HuH-7.5 (cell line): Measurements from ENCODE around the gene AURKA.
A peak's percentile ranks its signal among the peaks of the same experiment; 100 is the strongest.
"Not testable (repeated sequence)": the region's sequence is repeated elsewhere in the genome, so short reads cannot be mapped to it uniquely, and the experiment has no call there.

Source experiments
- DNase-seq: peaks from one replicate; pipeline ENCODE4 v3.0.0; 2011; ENCODE audit warnings: low spot score

Gene AURKA

DNA sequence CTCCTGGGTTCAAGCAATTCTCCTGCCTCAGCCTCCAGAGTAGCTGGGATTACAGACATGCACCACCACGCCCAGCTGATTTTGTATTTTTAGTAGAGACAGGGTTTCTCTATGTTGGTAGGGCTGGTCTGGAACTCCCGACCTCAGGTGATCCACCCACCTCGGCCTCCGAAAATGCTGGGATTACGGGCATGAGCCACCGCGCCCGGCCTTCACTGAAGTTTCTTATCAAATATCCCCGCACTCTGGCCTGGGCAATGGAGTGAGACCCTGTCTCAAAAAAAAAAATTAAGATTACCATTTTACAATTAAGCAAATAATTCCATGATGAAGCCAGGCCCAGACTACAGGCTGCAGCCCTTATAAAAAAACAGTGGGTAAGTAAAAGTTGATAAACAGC lies 1.6 kb downstream of the AURKA start:
- not testable (repeated sequence) for DNase-seq

DNA sequence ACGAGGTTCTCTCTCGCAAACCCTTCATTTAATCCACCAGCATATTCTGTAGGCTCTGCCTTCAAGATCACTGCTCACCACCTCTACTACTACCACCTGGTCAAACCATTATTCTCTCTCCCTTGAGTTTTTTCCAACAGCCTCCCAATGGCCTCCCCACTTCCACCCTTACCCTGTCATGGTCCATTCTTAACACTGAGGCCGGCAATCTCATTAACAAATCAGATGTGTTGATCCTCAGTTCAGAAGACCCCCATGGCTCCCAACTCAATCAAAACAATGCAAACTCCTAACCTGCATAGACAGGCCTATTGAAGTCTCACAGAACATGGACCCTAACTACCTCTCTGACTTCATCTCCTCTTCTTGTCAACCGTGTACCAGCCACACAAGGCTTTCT lies 2.2 kb downstream of the AURKA start:
- no peak for DNase-seq

DNA sequence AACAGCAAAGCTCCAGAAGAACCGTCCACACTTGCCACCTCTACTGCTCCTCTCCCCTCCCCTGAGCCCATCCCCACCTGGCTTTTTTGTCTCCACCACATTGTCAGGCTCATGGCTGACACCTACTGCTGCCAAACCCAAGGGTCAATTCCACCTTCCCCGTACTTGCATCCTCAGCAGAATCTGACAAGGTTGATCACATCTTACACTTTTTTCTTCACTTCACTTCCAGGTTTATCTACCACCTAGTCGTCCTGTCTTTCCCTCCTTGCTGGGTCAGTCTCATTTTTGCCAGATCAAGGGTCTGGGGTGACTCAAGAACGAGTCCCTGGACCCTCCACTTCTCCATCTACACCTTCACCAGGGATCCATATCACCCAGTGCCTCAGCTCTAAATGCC lies 3.1 kb downstream of the AURKA start:
- DNase-seq = no peak

DNA sequence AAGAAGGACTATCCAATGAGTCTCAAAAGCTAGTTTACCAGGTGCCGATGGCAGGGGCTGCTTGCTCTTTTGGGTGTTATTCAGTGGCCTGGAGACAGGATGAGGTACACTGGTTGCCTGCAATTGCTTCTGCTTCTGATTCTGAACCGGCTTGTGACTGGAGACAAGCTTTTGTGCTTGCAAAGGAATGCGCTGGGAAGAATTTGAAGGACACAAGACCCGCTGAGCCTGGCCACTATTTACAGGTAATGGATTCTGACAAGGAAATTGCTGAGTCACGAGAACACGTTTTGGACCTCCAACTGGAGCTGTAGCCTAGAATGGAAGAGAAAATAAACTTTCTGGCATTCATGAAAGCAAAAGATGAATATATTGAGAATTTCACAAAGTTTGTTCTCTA lies 5.8 kb downstream of the AURKA start:
- no peak for DNase-seq

DNA sequence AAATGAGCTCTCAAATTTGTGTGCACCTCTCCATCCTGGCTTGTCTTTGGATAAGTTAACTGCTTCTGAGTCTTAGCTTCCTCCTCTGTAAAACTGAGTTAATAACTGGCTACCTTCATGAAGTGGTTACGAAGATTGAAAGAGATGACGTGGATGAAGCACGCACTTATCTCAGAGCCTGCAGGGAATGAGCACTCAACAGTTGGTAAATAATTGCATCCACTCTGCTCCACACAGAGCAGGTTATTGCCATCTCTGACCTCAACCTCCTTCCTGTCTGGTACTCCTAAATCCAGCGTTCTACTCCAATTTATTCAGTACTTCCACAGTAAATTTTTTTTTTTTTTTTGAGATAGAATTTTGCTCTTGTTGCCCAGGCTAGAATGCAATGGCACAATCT lies 6.9 kb downstream of the AURKA start:
- no peak for DNase-seq

DNA sequence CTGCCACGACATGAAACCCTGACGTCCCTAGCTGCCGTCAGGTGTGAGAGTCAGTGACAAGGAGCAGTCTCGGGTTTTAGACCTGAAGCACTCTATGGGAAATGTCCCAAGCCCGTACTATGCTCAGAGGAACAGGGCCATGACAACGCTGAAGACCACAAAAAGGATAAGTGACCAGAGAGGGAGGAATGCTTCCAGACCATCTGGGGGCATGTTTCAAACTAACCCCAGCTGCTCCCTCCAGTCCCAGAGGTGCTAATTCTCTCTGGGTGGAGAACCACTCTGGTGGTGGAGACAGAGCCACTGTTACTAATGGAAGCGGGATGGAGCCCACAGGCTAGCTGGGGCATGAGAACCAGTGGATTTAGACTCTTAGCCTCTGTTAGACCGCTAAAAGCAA lies 8.7 kb downstream of the AURKA start:
- DNase-seq = no peak

DNA sequence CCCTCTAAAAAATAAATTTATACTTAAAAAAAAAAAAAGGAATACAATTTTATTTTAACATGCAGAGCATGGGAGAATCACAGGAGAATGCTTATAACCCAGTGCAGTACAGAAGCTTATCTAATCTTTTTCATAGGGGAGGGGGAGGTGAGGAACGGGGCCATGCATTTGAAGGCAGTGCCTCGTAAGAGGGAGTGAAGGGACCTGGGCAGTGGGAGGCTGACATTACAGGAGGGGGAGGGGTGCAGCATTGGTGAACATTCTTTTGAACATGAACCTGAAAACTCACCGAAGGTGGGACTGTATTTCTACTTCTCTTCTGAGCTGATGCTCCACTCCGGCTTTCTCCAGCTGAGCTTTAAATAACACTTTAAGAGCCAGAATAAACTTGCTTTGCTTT lies 9.3 kb downstream of the AURKA start:
- no peak for DNase-seq

DNA sequence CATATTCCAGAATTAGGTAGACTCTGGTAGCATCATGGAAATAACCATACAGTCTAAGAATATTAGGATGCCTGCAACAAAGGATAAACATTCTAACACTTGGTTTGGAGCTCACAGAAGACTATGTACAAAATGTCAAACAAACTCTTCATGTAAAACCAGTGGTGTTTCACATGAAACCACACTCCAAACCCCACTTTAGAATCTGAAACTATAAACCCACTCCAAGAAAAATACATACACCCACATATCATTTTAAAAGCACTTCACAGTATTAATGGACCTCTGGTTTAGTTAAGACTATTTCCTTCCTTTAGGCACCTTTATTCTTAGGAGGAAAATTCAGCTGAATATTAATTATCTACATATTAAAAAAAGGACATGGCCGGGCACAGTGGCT lies 10.5 kb downstream of the AURKA start:
- DNase-seq = no peak

DNA sequence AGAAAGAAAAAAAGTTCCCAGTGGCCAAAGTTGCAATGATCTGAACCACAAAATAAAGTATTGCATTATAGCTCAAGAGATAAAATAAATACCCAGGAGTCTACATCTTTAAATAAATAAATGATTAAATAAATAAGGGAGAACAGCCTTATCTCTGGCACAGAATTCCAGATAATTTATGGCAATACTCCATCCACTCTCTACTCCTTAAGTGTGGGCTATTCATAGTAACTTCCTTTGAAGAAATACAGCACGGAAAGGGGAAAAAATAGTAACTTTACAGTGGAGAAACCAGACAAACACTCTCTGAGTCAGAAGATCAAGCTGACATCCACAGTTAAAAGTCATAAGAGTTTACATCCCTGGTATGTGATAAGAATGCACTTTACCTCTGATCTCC lies 11.6 kb downstream of the AURKA start:
- DNase-seq = no peak

DNA sequence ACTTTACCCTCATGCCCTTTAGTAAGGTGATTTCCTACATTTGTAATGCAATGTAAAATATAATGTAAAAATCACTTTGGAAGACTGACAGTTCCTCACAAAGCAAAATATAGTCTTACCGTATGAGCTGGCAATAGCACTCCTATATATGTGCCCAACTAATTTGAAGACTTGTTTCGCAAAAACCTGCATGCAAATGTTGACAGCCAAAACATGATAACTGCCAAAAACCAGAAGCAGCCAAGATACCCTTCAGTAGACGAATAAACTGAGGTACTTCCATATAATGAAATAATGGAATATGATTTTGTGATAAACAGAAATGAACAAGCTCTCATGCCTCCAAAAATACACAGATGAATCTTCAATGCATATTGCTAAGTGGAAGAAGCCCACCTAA lies 13.6 kb downstream of the AURKA start:
- no peak for DNase-seq

DNA sequence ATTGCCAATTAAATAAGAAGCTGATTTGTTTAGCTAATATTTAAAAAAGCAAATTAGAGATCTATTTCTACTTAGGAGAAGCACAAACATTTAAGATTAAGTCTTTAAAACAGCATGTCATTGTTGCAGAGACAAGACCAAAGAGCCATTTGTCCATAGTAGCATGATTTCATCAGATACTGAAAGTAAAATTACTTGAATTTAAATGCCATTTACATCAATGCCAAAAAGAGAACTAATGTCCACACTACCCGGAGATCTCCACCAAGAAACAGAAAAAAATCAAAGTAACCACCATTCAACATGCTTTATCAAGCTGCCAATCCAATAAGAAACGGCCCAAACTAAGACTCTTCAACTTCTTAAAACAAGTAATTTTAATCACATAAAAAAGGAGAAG lies 15.7 kb downstream of the AURKA start:
- DNase-seq = no peak

DNA sequence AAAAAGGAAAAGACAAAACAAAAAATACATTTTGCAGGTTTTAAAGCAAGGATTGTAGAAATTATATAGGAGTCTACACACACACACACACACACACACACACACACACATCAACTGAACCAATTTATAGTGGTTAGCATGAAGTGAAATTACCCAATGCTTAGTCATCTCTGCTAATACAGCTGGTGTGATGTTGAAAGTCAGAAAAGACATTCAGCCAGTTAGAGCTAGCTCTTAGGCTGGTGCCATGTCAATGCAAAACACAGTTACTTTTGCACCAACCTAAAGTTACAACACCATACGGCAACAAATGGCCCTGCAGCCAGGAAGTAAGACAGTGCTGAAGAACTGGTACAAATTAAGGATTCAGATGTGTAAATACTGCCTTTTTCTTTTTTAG lies 18.1 kb downstream of the AURKA start:
- DNase-seq = no peak

DNA sequence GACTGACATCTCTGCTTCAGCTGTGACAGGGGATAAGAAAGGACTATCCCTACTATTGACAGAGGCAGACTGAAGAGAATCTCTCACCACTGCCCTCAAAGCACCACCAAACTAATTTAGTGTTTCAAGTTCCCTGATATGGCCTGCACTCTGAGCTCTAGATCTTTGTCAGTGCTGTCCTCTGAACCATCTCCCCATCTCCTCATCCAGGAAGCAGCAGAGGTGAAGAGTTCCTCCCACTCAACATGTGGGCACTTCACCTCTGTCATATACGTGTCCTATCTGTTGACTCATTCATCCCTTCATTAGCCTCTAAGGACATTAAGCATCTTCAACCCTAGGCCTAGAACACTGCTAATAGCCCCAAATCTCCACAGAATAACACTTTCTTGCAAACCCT lies 19.2 kb downstream of the AURKA start:
- DNase-seq = no peak

DNA sequence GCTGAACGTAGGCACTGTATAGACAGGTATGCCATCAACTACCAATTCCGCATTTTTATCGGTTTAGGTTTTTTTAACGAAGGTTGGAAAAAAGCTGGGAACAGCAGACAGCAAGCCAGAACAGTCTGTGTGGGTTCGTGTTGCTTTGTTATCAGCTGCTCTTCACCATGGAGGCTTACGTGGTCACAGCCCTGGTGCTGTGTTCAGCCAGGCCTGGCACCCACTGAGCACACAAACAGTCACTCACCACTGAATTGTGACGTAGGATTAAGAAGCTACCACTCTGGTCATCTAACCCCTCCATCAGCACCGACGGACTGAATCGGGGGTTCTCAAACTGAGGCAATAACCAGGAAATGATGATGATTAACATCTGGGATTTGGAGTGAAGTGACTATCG lies 20.0 kb downstream of the AURKA start:
- no peak for DNase-seq

DNA sequence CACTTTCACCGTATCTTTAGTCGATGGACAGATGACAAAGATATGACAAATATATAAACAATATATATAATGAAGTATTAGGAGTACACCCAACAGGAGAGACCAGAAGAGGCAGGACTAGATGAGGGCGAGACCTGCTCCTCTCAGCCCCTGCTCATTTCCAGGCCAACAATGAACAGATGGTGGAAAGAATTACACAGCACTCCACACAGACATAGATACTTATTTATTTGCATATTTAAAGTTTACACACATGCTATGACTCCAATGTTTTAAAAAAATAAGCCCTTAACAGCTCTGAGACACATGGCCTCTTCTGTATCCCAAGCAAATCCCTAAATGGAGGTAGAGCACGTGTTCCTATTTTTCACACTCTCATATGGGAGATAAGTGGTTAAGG lies 22.8 kb downstream of the AURKA start:
- no peak for DNase-seq

DNA sequence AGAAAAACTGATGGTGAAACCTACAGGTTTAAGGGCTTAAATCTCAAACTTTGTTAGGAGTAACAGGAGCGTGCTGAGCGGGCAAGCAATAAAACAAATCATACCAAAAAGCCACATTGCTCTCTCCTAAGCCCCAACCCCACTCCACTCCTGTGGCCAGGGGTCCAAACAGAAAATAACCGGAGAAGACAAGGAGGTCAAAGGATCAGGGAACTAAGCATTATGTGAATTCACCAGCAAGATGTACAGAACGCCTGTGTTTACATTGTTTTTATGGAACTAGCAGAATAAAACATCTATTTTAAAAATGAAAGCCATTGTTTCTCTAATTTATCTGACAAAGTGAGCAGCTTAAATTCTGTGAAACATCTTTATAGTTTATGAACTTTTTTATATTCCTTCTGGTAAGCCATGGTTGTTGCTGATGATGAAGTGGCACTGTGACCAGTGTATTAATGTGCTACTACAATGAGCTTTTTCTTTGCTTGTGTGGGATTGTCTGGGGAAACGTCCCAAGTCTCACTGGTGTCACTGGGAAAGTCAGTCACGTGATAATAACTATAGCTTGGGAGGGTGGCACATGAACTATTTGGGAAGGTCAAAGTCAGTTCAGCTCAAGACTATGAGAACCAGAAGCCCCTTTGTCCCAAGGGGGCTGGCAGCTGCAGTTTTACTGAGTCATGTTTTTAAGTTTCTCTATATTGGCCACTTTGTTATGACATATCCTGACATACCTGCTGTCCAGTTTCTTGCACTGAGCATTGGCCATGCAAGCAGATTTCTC lies 23.5 kb downstream of the AURKA start:
- DNase-seq = no peak

DNA sequence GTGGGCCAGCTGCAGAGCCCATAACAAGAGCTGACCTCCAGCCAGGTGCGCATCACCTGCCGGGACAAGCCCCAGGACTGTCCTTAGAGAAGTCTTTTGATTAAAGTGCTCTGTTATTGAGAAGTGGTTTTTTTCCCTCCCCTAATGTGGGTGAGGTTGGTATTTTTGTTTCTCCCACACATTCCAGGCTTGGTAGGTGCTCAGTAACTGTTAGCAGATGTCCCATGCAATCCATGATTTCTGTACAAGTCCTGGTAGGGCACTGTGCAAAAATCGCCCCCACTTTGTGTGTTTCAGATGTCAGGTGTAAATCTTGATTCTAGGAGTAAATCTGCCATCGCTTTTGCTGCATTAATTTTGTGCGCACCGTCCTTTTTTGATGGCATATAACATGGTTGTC lies 28.5 kb downstream of the AURKA start:
- DNase-seq = no peak

DNA sequence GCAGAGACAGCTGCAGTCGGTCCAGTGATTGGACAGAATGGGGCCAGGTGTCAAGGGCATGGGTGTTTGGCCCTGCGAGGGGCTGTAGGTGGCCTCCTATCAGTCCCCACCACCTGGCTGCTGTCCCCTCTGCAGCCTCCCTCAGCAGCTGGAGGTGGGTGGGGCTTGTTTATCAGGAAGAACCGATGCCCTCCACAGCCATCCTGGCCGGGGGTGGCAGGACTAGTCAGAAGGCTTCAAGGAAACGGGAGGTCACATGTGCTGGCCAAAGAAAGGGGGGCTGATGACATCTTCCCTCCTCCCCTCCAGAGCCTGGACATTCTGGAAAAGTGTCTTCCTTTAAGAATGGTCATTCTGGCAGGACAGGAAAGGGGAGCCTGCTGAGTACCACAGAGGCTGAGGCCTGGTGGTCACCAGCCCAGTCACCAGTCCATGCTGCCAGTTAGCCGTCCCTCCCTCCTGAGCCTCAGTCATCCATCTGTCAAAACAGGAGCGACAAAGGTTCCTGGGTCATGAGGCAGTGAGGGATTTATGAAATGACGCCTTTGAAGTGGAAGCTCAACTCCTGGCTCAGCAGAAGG lies 29.1 kb downstream of the AURKA start:
- no peak for DNase-seq

DNA sequence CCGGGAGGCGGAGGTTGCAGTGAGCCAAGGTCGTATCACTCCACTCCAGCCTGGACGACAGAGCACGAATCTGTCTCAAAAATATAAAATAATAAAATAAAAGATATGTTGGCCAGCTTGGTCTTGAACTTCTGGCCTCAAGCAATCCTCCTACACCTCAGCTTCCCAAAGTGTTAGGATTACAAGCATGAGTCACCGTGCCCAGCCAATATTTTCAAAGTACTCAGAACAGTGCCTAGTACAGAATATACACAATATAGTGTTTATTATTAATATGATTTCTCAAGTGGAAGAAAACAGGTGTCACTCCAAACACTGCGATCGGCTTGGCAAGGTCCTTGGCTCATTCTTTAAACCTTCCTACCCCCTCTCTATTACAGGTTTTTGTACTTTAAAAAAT lies 30.1 kb downstream of the AURKA start:
- DNase-seq = no peak

DNA sequence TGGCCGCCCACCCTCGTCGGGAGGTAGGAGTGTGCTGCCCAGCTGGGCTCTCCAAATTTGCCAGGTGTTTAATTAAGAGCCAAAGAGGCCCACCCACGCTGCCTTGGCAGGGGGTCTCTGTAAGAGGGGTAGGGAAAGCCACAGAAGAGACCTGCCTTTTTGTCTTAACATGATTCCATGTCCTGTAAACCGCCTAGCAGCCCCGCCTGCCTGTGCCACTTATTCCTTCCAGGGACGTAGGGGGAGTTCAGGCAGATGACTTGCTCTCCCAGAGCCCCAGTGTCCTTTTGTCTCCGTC lies 31.2 kb downstream of the AURKA start:
- DNase-seq = no peak

DNA sequence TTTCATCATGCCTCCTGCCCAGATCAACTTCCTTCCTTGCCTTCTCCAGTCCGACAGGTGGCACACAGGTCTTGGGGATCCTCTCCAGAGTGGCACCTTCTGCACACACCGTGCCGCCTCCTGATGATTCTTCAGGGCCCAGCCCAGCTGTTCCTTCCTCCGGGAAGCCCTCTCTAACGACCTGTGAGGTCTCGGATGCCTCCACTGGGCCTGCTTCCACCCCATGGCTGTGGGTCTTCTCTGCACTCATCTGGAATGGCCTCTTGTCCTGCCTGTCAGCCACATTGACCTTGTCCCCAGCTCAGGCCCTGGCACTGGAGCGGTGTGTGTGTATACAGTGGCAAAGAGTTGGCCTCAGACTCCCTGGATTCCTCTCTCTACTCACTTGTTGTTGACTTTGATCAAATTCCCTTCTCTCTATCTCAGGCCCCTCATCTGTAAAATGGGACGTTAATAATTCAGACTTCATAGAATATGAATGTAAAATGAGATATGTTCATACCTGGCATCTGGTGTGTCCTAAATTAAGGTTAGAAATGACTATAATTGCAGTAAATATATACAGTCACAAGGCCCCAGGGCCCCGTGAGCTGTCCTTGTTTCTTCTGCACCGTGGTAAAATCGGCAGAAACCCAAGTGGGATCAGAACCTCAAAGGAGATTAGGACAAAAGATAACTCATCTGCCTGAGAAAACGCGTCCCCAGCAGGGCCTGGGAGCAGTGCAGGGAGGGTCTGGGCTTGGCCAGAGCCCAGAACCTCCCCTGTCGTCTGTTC lies 31.7 kb downstream of the AURKA start:
- no peak for DNase-seq

DNA sequence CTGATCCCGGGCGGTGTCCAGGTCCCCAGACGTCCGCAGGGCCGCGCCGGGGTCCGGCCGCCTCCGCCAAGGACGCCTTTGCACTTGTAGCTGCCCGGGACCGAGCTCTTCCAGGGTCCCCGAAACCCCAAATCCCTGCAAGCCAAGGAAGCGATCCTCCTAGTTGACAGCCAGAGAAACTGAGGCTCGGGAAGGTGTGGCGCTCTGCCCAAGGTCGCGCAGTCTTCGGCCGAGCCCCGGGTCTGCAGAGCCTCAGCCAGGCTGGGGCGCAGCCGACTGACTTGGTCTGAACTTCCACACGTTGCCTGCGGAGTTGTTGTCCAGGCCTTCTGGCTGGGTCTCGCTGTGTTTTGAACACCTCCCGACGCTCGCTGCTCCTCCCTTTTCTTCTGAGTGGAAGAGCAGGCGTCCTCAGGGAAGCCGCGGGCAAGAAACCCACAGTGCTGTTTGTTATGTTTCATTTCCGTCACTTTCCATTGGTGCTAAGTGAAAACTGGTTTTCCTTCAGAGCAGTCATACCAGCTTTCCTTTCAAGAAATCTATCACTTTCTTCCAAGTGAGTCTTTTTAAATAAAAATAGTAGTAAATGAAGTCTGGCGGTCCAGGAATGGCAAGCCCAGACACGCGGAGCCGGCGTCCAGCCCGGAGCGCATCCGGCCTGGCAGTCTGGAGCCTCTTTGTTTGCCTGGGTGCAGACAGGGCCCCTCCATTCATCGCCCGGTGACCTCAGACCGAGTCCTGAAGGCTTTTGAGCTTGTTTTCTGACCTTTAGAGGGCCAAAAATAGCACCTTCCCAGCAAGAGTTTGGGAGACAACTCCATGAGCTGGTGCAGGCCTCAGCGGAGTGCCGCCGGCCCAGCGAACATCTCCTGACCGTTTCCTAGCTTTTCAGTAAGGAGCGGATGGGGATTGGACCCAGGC lies 32.5 kb downstream of the AURKA start:
- DNase-seq = peak; percentile 59
